Measurements from ENCODE around the gene SNAP47.

SNAP47 gene

GRCh38 chr1:227808566-227808965 is 73.3 kb downstream of the SNAP47 start:
- CTCF ChIA-PET = no interaction called here
- no peak for TF ChIP-seq ELF4 (IDR thresholded peaks at IDR 0.05)
- no peak for TF ChIP-seq NFRKB (IDR thresholded peaks at IDR 0.05)
- no peak for TF ChIP-seq ZNF384 (IDR thresholded peaks at IDR 0.05)
- no peak for TF ChIP-seq FOXK2 (IDR thresholded peaks at IDR 0.05)
- no peak for TF ChIP-seq FOXA1 (IDR thresholded peaks at IDR 0.05)
- TF ChIP-seq ARNT (IDR thresholded peaks at IDR 0.05) = no peak
- no peak for TF ChIP-seq SP1 (IDR thresholded peaks at IDR 0.05)
- TF ChIP-seq HDGF (IDR thresholded peaks at IDR 0.05; ENCODE audit: borderline replicate concordance) = no peak
- TF ChIP-seq LEF1 (IDR thresholded peaks at IDR 0.05; ENCODE audit: borderline replicate concordance) = no peak
- no peak for TF ChIP-seq TARDBP (IDR thresholded peaks at IDR 0.05)
- TF ChIP-seq, protein P1, sequence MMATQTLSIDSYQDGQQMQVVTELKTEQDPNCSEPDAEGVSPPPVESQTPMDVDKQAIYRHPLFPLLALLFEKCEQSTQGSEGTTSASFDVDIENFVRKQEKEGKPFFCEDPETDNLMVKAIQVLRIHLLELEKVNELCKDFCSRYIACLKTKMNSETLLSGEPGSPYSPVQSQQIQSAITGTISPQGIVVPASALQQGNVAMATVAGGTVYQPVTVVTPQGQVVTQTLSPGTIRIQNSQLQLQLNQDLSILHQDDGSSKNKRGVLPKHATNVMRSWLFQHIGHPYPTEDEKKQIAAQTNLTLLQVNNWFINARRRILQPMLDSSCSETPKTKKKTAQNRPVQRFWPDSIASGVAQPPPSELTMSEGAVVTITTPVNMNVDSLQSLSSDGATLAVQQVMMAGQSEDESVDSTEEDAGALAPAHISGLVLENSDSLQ (IDR thresholded peaks at IDR 0.05) = no peak
- TF ChIP-seq FOXM1 (IDR thresholded peaks at IDR 0.05; ENCODE audit: borderline replicate concordance) = no peak
- POLR2A ChIA-PET = no interaction called here

GRCh38 chr1:227809026-227809425 is 73.8 kb downstream of the SNAP47 start:
- ChIA-PET POLR2A (no interaction called here), CTCF (no interaction called here)
- DNase-seq (ENCODE audit: extremely low spot score) = no peak
- TF ChIP-seq CTBP1 (IDR thresholded peaks at IDR 0.05; ENCODE audit: borderline replicate concordance) = no peak
- TF ChIP-seq ELF4 (IDR thresholded peaks at IDR 0.05) = no peak
- no peak for TF ChIP-seq L3MBTL2 (conservative IDR thresholded peaks at IDR 0.05)
- no peak for TF ChIP-seq FOXK2 (IDR thresholded peaks at IDR 0.05)
- TF ChIP-seq ZNF384 (IDR thresholded peaks at IDR 0.05) = no peak

More at GRCh38 chr1:227808566-227808965, 73.3 kb downstream of the SNAP47 start:
- no peak for DNase-seq (ENCODE audit: extremely low spot score)

DNA sequence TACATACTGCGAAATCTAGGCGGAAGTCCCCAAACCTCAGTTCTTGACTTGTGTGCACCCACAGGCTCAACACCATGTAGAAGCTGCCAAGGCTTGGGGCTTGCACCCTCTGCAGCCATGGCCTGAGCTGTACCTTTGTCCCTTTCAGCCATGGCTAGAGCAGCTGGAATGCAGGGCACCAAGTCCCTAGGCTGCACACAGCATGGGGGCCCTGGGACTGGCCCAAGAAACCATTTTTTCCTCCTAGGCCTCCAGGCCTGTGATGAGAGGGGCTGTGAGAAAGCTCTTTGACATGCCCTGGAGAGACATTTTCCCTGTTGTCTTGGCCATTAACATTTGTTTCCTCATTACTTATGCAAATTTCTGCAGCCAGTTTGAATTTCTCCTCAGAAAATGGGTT is 78.7 kb downstream of the SNAP47 start:
- CTCF ChIA-PET = no interaction called here
- TF ChIP-seq SUZ12 (IDR thresholded peaks at IDR 0.05) (no peak), HDGF (IDR thresholded peaks at IDR 0.05; ENCODE audit: borderline replicate concordance) (no peak), FOXM1 (IDR thresholded peaks at IDR 0.05; ENCODE audit: borderline replicate concordance) (no peak), CTBP1 (IDR thresholded peaks at IDR 0.05; ENCODE audit: borderline replicate concordance) (no peak)
- TF ChIP-seq, protein P1 (IDR thresholded peaks at IDR 0.05) = no peak
- POLR2A ChIA-PET = no interaction called here
- no peak for DNase-seq (ENCODE audit: extremely low spot score)

DNA sequence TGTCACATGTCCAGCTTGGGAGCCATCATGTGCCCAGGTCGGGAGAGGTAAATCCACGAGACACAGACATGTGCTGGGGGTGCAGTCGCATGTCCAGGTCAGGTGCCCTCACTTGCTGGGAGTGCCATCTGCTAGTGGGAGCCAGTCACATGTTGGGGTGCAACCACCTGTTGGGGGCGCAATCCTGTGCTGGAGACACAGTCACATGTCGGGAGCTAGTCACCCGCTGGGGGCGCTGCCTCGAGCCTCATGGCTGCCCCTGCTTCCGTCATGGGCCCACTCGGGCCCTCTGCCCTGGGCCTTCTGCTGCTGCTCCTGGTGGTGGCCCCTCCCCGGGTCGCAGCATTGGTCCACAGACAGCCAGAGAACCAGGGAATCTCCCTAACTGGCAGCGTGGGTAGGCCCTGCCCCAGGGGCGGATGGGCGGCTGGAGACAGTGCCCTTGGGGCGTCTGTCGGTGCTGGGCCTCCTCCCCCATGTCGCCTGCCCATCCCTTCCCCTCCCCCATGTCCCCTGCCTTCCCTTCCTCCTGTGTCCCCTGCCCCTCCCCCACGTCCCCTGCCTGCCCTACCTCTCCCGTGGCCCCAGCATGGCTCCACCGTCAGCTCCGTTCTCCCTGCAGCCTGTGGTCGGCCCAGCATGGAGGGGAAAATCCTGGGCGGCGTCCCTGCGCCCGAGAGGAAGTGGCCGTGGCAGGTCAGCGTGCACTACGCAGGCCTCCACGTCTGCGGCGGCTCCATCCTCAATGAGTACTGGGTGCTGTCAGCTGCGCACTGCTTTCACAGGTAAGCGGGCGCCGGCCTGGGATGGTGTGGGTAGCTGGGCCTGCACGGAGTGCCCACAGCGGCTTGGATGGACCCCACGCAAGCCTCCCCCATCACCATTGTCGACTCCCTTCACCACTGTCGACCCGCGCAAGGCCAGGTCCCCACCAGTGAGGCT is 80.5 kb downstream of the SNAP47 start, which contains the start of gene PRSS38:
PRSS38 (plus strand) TSS at position 208 of the 942 bp plus-strand sequence; CDS start at position 250, 42 bp downstream.
- CTCF ChIA-PET = no interaction called here

DNA sequence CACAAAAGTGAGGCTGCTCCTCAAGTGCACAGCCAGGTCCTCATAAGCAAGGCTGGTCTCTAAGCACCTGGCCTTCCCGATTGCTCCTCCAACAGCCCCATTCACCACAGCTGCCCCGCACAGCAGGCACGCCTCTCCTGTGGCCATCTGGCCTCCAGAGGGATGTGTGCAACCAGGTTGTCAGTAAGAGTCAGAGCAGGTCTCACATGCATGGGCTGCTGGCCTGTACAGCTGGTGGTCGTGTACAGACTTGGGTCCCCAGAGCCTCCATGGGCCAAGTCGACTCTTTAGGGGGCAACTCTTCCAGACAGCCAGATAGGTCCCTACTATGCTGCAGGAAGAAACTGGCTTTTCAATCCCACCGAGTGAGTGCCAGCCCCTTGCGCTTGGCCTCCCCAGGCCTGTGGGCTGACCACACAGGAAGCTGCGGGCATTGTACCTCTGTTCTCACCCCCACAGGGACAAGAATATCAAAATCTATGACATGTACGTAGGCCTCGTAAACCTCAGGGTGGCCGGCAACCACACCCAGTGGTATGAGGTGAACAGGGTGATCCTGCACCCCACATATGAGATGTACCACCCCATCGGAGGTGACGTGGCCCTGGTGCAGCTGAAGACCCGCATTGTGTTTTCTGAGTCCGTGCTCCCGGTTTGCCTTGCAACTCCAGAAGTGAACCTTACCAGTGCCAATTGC is 81.7 kb downstream of the SNAP47 start:
- DNase-seq (ENCODE audit: extremely low spot score) = no peak
- ChIA-PET POLR2A (no interaction called here), CTCF (no interaction called here)
- TF ChIP-seq HDGF (IDR thresholded peaks at IDR 0.05; ENCODE audit: borderline replicate concordance) = no peak
- TF ChIP-seq SUZ12 (IDR thresholded peaks at IDR 0.05) = no peak
- no peak for TF ChIP-seq LEF1 (IDR thresholded peaks at IDR 0.05; ENCODE audit: borderline replicate concordance)
- no peak for TF ChIP-seq CTBP1 (IDR thresholded peaks at IDR 0.05; ENCODE audit: borderline replicate concordance)
- TF ChIP-seq NFRKB (IDR thresholded peaks at IDR 0.05) = no peak
- TF ChIP-seq FOXM1 (IDR thresholded peaks at IDR 0.05; ENCODE audit: borderline replicate concordance) = no peak

More for the DNA sequence above, 80.5 kb downstream of the SNAP47 start, which contains the start of gene PRSS38:
- TF ChIP-seq SP1 (IDR thresholded peaks at IDR 0.05) (no peak), LEF1 (IDR thresholded peaks at IDR 0.05; ENCODE audit: borderline replicate concordance) (no peak), CTBP1 (IDR thresholded peaks at IDR 0.05; ENCODE audit: borderline replicate concordance) (no peak), ELF4 (IDR thresholded peaks at IDR 0.05) (no peak), L3MBTL2 (conservative IDR thresholded peaks at IDR 0.05) (no peak), BHLHE40 (IDR thresholded peaks at IDR 0.05; ENCODE audit: borderline replicate concordance) (no peak), FOXA1 (IDR thresholded peaks at IDR 0.05) (no peak), TARDBP (IDR thresholded peaks at IDR 0.05) (no peak), HDGF (IDR thresholded peaks at IDR 0.05; ENCODE audit: borderline replicate concordance) (no peak), ZNF384 (IDR thresholded peaks at IDR 0.05) (no peak), NFRKB (IDR thresholded peaks at IDR 0.05) (no peak), FOXK2 (IDR thresholded peaks at IDR 0.05) (no peak), SUZ12 (IDR thresholded peaks at IDR 0.05) (no peak), ARNT (IDR thresholded peaks at IDR 0.05) (no peak)
- TF ChIP-seq, protein P1 (IDR thresholded peaks at IDR 0.05) = no peak
- DNase-seq (ENCODE audit: extremely low spot score) = no peak
- POLR2A ChIA-PET = no interaction called here

DNA sequence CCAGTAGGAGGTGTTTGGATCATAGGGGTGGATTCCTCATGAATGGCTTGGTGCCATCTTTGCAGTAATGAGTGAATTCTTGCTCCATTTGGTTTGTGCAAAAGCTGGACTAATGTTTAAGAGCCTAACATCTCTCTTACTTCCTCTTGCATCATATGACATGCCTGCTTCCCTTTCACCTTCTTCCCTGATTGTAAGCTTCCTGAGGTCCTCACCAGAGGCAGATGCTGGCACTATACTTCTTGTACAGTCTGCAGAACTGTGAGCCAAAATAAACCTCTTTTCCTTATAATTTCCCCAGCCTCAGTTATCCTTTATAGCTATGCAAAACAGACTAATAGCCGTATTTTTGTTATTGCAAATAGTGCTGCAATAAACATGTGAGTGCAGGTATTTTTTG is 88.3 kb downstream of the SNAP47 start:
- DNase-seq (ENCODE audit: extremely low spot score) = no peak
- CTCF ChIA-PET = no interaction called here
- TF ChIP-seq BHLHE40 (IDR thresholded peaks at IDR 0.05; ENCODE audit: borderline replicate concordance) (no peak), LEF1 (IDR thresholded peaks at IDR 0.05; ENCODE audit: borderline replicate concordance) (no peak)
- POLR2A ChIA-PET = no interaction called here

All from HEK293T (cell line).